Measurements from ENCODE around the gene MYRIP.
"Not testable (repeated sequence)": the region's sequence is repeated elsewhere in the genome, so short reads cannot be mapped to it uniquely, and the experiment has no call there.

MYRIP gene

GRCh38 chr3:40083066-40083465 is 273.7 kb downstream of the MYRIP start:
- no peak for DNase-seq (ENCODE audit: low read depth)

- DNase-seq (ENCODE audit: low read depth) = not testable (repeated sequence)
Measured at GRCh38 chr3:40084424-40084823, 275.0 kb downstream of the MYRIP start.

GRCh38 chr3:40086890-40087883 is 277.8 kb downstream of the MYRIP start:
- no peak for DNase-seq (ENCODE audit: low read depth)

GRCh38 chr3:40088527-40089170 is 279.2 kb downstream of the MYRIP start:
- DNase-seq (ENCODE audit: low read depth) = no peak

GRCh38 chr3:40096661-40097111 is 287.3 kb downstream of the MYRIP start:
- no peak for DNase-seq (ENCODE audit: low read depth)

- DNase-seq (ENCODE audit: low read depth) = no peak
Measured at GRCh38 chr3:40097131-40098117, 288.0 kb downstream of the MYRIP start.

- no peak for DNase-seq (ENCODE audit: low read depth)
Measured at GRCh38 chr3:40098261-40098759, 288.9 kb downstream of the MYRIP start.

- no peak for DNase-seq (ENCODE audit: low read depth)
Measured at GRCh38 chr3:40099871-40100270, 290.5 kb downstream of the MYRIP start.

- no peak for DNase-seq (ENCODE audit: low read depth)
Measured at GRCh38 chr3:40102182-40102581, 292.8 kb downstream of the MYRIP start.

GRCh38 chr3:40103829-40104228 is 294.4 kb downstream of the MYRIP start:
- no peak for DNase-seq (ENCODE audit: low read depth)

GRCh38 chr3:40104441-40104840 is 295.0 kb downstream of the MYRIP start:
- DNase-seq (ENCODE audit: low read depth) = no peak

- no peak for DNase-seq (ENCODE audit: low read depth)
Measured at GRCh38 chr3:40108643-40109042, 299.2 kb downstream of the MYRIP start.

- no peak for DNase-seq (ENCODE audit: low read depth)
Measured at GRCh38 chr3:40109641-40110490, 300.5 kb downstream of the MYRIP start.

- no peak for DNase-seq (ENCODE audit: low read depth)
Measured at GRCh38 chr3:40116478-40117177, 307.2 kb downstream of the MYRIP start.

GRCh38 chr3:40118091-40118490 is 308.7 kb downstream of the MYRIP start:
- no peak for DNase-seq (ENCODE audit: low read depth)

GRCh38 chr3:40120067-40120692 is 310.8 kb downstream of the MYRIP start:
- DNase-seq (ENCODE audit: low read depth) = no peak

- no peak for DNase-seq (ENCODE audit: low read depth)
Measured at GRCh38 chr3:40120806-40121205, 311.4 kb downstream of the MYRIP start.

- no peak for DNase-seq (ENCODE audit: low read depth)
Measured at GRCh38 chr3:40124918-40125317, 315.5 kb downstream of the MYRIP start.

GRCh38 chr3:40128166-40128565 is 318.8 kb downstream of the MYRIP start:
- DNase-seq (ENCODE audit: low read depth) = no peak

- no peak for DNase-seq (ENCODE audit: low read depth)
Measured at GRCh38 chr3:40129510-40129909, 320.1 kb downstream of the MYRIP start.
